ENCODE measurements around the gene ABI2. TPM values are rescaled to one million over a fixed set of nuclear protein-coding genes. Genes with fewer than 3 reads are reported as not detected.
"Not testable (repeated sequence)": the region's sequence is repeated elsewhere in the genome, so short reads cannot be mapped to it uniquely, and the experiment has no call there.

Gene ABI2
- total RNA-seq, 6 donors from 2014 or later, result 30.3 to 41.6 (median 35.5) TPM

- DNase-seq (no peak), ATAC-seq (ENCODE audit: low FRiP score in 2 of 2) (no peak)
- TF ChIP-seq EP300 (IDR thresholded peaks at IDR 0.05) (no peak), POLR2A (IDR thresholded peaks at IDR 0.05) (no peak), POLR2AphosphoS5 (IDR thresholded peaks at IDR 0.05) (no peak)
- TF ChIP-seq, protein P1, sequence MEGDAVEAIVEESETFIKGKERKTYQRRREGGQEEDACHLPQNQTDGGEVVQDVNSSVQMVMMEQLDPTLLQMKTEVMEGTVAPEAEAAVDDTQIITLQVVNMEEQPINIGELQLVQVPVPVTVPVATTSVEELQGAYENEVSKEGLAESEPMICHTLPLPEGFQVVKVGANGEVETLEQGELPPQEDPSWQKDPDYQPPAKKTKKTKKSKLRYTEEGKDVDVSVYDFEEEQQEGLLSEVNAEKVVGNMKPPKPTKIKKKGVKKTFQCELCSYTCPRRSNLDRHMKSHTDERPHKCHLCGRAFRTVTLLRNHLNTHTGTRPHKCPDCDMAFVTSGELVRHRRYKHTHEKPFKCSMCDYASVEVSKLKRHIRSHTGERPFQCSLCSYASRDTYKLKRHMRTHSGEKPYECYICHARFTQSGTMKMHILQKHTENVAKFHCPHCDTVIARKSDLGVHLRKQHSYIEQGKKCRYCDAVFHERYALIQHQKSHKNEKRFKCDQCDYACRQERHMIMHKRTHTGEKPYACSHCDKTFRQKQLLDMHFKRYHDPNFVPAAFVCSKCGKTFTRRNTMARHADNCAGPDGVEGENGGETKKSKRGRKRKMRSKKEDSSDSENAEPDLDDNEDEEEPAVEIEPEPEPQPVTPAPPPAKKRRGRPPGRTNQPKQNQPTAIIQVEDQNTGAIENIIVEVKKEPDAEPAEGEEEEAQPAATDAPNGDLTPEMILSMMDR (IDR thresholded peaks at IDR 0.05), result no peak
- no peaks in the 10 kb centered on the region for H3K27me3 ChIP-seq
- 80 to 84% methylated on average over 2 of the region's 2 CpGs for WGBS, 2 donors
- H3K27ac ChIP-seq, result no peak overlapping the region
- H3K36me3 ChIP-seq, result peaks cover 0 to 7% (median 3%) of the 10 kb centered on the region in 4 donors
- peaks cover 0 to 15% (median 8%) of the 10 kb centered on the region in 4 donors for H3K4me1 ChIP-seq
- no peak overlapping the region for H3K4me3 ChIP-seq
- H3K9me3 ChIP-seq, result no peaks in the 10 kb centered on the region
Observed at GRCh38 chr2:203341741-203342310, 13.6 kb downstream of the ABI2 start.

DNA sequence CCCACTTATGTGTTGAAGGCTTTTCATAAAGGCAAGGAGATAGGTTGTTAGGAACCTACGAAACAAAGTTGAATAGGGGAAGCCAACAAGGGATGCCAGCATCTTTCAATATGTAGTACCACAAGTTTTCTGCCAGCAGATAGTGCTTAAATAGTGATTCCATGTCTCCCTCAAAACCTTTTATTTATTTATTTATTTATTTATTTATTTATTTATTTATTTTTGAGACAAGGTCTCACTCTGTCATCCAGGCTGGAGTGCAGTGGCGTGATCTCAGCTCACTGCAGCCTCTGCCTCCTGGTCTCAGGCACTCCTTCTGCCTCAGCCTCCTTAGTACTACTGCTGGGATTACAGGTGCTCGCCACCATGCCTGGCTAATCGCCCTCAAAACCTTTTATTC lies 14.2 kb downstream of the ABI2 start:
- H3K4me1 ChIP-seq, result peaks cover 0 to 15% (median 8%) of the 10 kb centered on the region in 4 donors
- ATAC-seq (ENCODE audit: low FRiP score in 2 of 2); H3K4me3 ChIP-seq; H3K36me3 ChIP-seq; DNase-seq; H3K9me3 ChIP-seq; H3K27me3 ChIP-seq; H3K27ac ChIP-seq: not testable (repeated sequence)
- 96 to 97% methylated on average over 4 of the region's 4 CpGs for WGBS, 2 donors

DNA sequence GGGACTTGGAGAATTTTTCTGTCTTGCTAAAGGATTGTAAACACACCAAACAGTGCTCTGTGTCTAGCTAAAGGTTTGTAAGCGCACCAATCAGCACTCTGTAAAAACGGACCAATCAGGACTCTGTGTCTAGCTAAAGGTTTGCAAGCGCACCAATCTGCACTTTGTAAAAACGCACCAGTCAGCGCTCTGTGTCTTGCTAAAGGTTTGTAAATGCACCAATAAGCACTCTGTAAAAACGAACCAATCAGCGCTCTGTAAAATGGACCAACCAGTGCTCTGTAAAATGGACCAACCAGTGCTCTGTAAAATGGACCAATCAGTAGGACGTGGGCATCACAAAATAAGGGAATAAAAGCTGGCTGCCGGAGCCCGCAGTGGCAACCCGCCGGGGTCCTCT lies 16.5 kb downstream of the ABI2 start:
- H3K27ac ChIP-seq, result no peak overlapping the region
- peaks cover 0 to 15% (median 8%) of the 10 kb centered on the region in 4 donors for H3K4me1 ChIP-seq
- 96 to 97% methylated on average over 12 of the region's 12 CpGs for WGBS, 2 donors
- ATAC-seq (ENCODE audit: low FRiP score in 2 of 2) (no peak), DNase-seq (no peak)
- H3K27me3 ChIP-seq, result no peaks in the 10 kb centered on the region
- H3K36me3 ChIP-seq, result peaks cover 0 to 7% (median 3%) of the 10 kb centered on the region in 4 donors
- TF ChIP-seq, protein P1 (IDR thresholded peaks at IDR 0.05), result no peak
- H3K4me3 ChIP-seq, result no peak overlapping the region
- H3K9me3 ChIP-seq, result no peaks in the 10 kb centered on the region

GRCh38 chr2:203346612-203347011 lies 18.4 kb downstream of the ABI2 start:
- ATAC-seq (ENCODE audit: low FRiP score in 2 of 2) (no peak), DNase-seq (no peak)
- Histone ChIP-seq H3K27ac (no peak overlapping the region), H3K4me3 (no peak overlapping the region), H3K4me1 (peaks cover 0 to 1% (median under 1%) of the 10 kb centered on the region in 4 donors), H3K36me3 (peaks cover 0 to 7% (median 3%) of the 10 kb centered on the region in 4 donors), H3K9me3 (no peaks in the 10 kb centered on the region), H3K27me3 (no peaks in the 10 kb centered on the region)
- WGBS, 2 donors, result 75 to 82% methylated on average over 1 of the region's 1 CpG
- TF ChIP-seq, protein P1 (IDR thresholded peaks at IDR 0.05), result no peak
- no peak for TF ChIP-seq POLR2AphosphoS5 (IDR thresholded peaks at IDR 0.05)
- TF ChIP-seq EP300 (IDR thresholded peaks at IDR 0.05), result no peak
- no peak for TF ChIP-seq POLR2A (IDR thresholded peaks at IDR 0.05)

GRCh38 chr2:203347375-203347774 lies 19.2 kb downstream of the ABI2 start:
- Histone ChIP-seq H3K4me3 (no peak overlapping the region), H3K4me1 (no peaks in the 10 kb centered on the region), H3K27ac (no peak overlapping the region), H3K36me3 (peaks cover 0 to 7% (median 3%) of the 10 kb centered on the region in 4 donors), H3K27me3 (no peaks in the 10 kb centered on the region), H3K9me3 (no peaks in the 10 kb centered on the region)
- ATAC-seq (ENCODE audit: low FRiP score in 2 of 2), result no peak
- TF ChIP-seq, protein P1 (IDR thresholded peaks at IDR 0.05), result no peak
- no peak for TF ChIP-seq EP300 (IDR thresholded peaks at IDR 0.05)
- no peak for TF ChIP-seq POLR2AphosphoS5 (IDR thresholded peaks at IDR 0.05)
- no peak for TF ChIP-seq POLR2A (IDR thresholded peaks at IDR 0.05)
- no peak for DNase-seq
- WGBS, 2 donors, result 66 to 71% methylated on average over 4 of the region's 4 CpGs

All from upper lobe of left lung (tissue), 6 donors.